H1 (cell line): ENCODE data around the gene CPEB1. TPM values are rescaled to one million over a fixed set of nuclear protein-coding genes. Genes with fewer than 3 reads are reported as not detected.

Source experiments
- CTCF ChIA-PET: fragments of 300-600 bp; sonication (Branson Sonifier 250); formaldehyde crosslinking; loops from one replicate; lab custom pipeline; 2021; ENCODE audit not compliant: partially characterized antibody; lab: Charles Lee
- POLR2A ChIA-PET: fragments of 300-600 bp; sonication (Branson Sonifier 250); formaldehyde crosslinking; loops from one replicate; lab custom pipeline; 2021; ENCODE audit warnings: inconsistent platforms; ENCODE audit not compliant: partially characterized antibody; lab: Charles Lee
- DNase-seq, 2 experiments: peaks; one replicate each; pipeline versions ENCODE4 v3.0.0 to v3.0.0-alpha.2; 2010 to 2022; ENCODE audit warnings: low spot score in 2 of 2, low read depth in 1 of 2, mixed read lengths in 1 of 2
- FAIRE-seq: peaks from 2 replicates; lab custom pipeline; 2011; peaks lifted over from hg19 to GRCh38; lab: Jason Lieb, UNC
- H2AFZ ChIP-seq: 2 replicates; pipeline ENCODE4 v1.8.1; 2012; ENCODE audit warnings: low read length, inconsistent platforms
- H2AK5ac ChIP-seq: 2 replicates; pipeline ENCODE4 v1.6.1; 2013; ENCODE audit warnings: low read depth, low read length
- H2BK120ac ChIP-seq: replicated peaks from 2 replicates; pipeline ENCODE3; 2013; ENCODE audit warnings: low read depth, low read length, inconsistent platforms
- H2BK12ac ChIP-seq: 2 replicates; pipeline ENCODE4 v1.6.1; 2013; ENCODE audit warnings: low read depth, low read length
- H2BK15ac ChIP-seq: 2 replicates; pipeline ENCODE4 v1.6.1; 2013; ENCODE audit warnings: low read length
- H2BK20ac ChIP-seq: 2 replicates; pipeline ENCODE4 v1.6.1; 2013; ENCODE audit warnings: low read length
- H2BK5ac ChIP-seq: 2 replicates; pipeline ENCODE4 v1.6.1; 2013; ENCODE audit warnings: low read depth, low read length
- H3K14ac ChIP-seq: 2 replicates; pipeline ENCODE4 v1.6.1; 2013; ENCODE audit warnings: inconsistent platforms; ENCODE audit not compliant: insufficient read length
- H3K18ac ChIP-seq: 2 replicates; pipeline ENCODE4 v1.6.1; 2013; ENCODE audit warnings: low read length; ENCODE audit errors: extremely low read depth
- H3K23ac ChIP-seq: 2 replicates; pipeline ENCODE4 v1.6.1; 2013; ENCODE audit warnings: inconsistent platforms; ENCODE audit not compliant: insufficient read length
- H3K23me2 ChIP-seq: 2 replicates; pipeline ENCODE4 v1.6.1; 2013; ENCODE audit warnings: low read depth, low read length
- H3K27ac ChIP-seq: 2 replicates; pipeline ENCODE4 v1.6.1; 2011; ENCODE audit warnings: low read depth, low read length, inconsistent platforms
- H3K27me3 ChIP-seq, 4 experiments: replicated peaks in 1 of 4; 1 replicate in 1 of 4; 2 replicates in 3 of 4; pipeline versions ENCODE4 v1.6.1 to v1.8.1; 2011 to 2013; ENCODE audit warnings: low read length in 3 of 4, mild to moderate bottlenecking in 3 of 4, inconsistent platforms in 2 of 4, mixed read lengths in 2 of 4, moderate library complexity in 1 of 4; ENCODE audit not compliant: control insufficient read depth in 3 of 4, insufficient read depth in 3 of 4; ENCODE audit errors: extremely low read depth in 1 of 4
- H3K36me3 ChIP-seq, 4 experiments: 2 replicates each; pipeline versions ENCODE4 v1.6.1 to v1.8.1; 2011 to 2013; ENCODE audit warnings: mild to moderate bottlenecking in 4 of 4, low read length in 3 of 4, moderate library complexity in 2 of 4, control low read depth in 1 of 4, inconsistent platforms in 1 of 4; ENCODE audit not compliant: insufficient read depth in 4 of 4, control insufficient read depth in 2 of 4
- H3K4ac ChIP-seq: replicated peaks from 2 replicates; pipeline ENCODE3; 2013; ENCODE audit warnings: low read length, low read depth, mixed read lengths, inconsistent platforms; ENCODE audit not compliant: insufficient read length
- H3K4me1 ChIP-seq, 4 experiments: replicated peaks in 1 of 4; 1 replicate in 1 of 4; 2 replicates in 3 of 4; pipeline versions ENCODE4 v1.6.1 to v1.8.1; 2011 to 2013; ENCODE audit warnings: low read length in 3 of 4, inconsistent platforms in 2 of 4, mixed read lengths in 1 of 4; ENCODE audit not compliant: insufficient read depth in 4 of 4, control insufficient read depth in 3 of 4
- H3K4me2 ChIP-seq, 2 experiments: 2 replicates each; pipeline versions ENCODE4 v1.6.1 to v1.8.1; 2011 to 2013; ENCODE audit warnings: low read depth in 2 of 2, low read length in 2 of 2, control low read depth in 1 of 2, inconsistent platforms in 1 of 2, mild to moderate bottlenecking in 1 of 2; ENCODE audit not compliant: insufficient read depth in 1 of 2
- H3K4me3 ChIP-seq, 4 experiments: fragments of 200-600, 300-600 bp in 1 of 4; sonication (generic), shearing (Covaris generic), sonication (Bioruptor Twin) in 1 of 4; 2 replicates each; pipeline versions ENCODE4 v1.5.1 to v1.8.1; 2011 to 2016; ENCODE audit warnings: low read length in 4 of 4, low read depth in 3 of 4, control low read depth in 2 of 4, inconsistent platforms in 2 of 4, mild to moderate bottlenecking in 2 of 4, mixed read lengths in 1 of 4, moderate library complexity in 1 of 4; ENCODE audit not compliant: insufficient read depth in 2 of 4; ENCODE audit errors: extremely low read depth in 1 of 4
- H3K56ac ChIP-seq: replicated peaks from 2 replicates; pipeline ENCODE3; 2013; ENCODE audit warnings: low read depth, mild to moderate bottlenecking, mixed read lengths, low read length, inconsistent platforms; ENCODE audit not compliant: insufficient read length
- H3K79me1 ChIP-seq: 2 replicates; pipeline ENCODE4 v1.6.1; 2013; ENCODE audit warnings: low read depth, low read length, control low read depth
- H3K79me2 ChIP-seq, 2 experiments: 2 replicates each; pipeline versions ENCODE4 v1.6.1 to v1.8.1; 2012 to 2013; ENCODE audit warnings: low read length in 2 of 2, mild to moderate bottlenecking in 2 of 2, inconsistent platforms in 1 of 2; ENCODE audit not compliant: insufficient read depth in 2 of 2, control insufficient read depth in 1 of 2
- H3K9ac ChIP-seq, 4 experiments: replicated peaks in 1 of 4; 1 replicate in 1 of 4; 2 replicates in 3 of 4; pipeline versions ENCODE4 v1.6.1 to v1.8.1; 2011 to 2013; ENCODE audit warnings: low read depth in 3 of 4, low read length in 3 of 4, control low read depth in 2 of 4, mild to moderate bottlenecking in 2 of 4, moderate library complexity in 2 of 4, inconsistent platforms in 1 of 4; ENCODE audit errors: extremely low read depth in 1 of 4
- H3K9me3 ChIP-seq, 2 experiments: 2 replicates each; pipeline versions ENCODE4 v1.6.1 to v1.8.1; 2012 to 2013; ENCODE audit warnings: mild to moderate bottlenecking in 2 of 2, moderate library complexity in 2 of 2, control low read depth in 1 of 2, inconsistent platforms in 1 of 2, low read depth in 1 of 2, low read length in 1 of 2, mixed read lengths in 1 of 2; ENCODE audit not compliant: insufficient read depth in 2 of 2
- H4K20me1 ChIP-seq, 2 experiments: replicated peaks in 1 of 2; 2 replicates each; pipeline versions ENCODE3 to v1.8.1; 2011 to 2013; ENCODE audit warnings: inconsistent platforms in 2 of 2, low read length in 2 of 2, mild to moderate bottlenecking in 1 of 2; ENCODE audit not compliant: insufficient read depth in 2 of 2, control insufficient read depth in 1 of 2
- H4K5ac ChIP-seq: 2 replicates; pipeline ENCODE4 v1.6.1; 2013; ENCODE audit warnings: low read length, low read depth, mixed read lengths, inconsistent platforms; ENCODE audit not compliant: insufficient read length
- H4K8ac ChIP-seq: 2 replicates; pipeline ENCODE4 v1.8.0; 2013; ENCODE audit warnings: mild to moderate bottlenecking, moderate library complexity, low read length, inconsistent platforms; ENCODE audit not compliant: insufficient read depth; ENCODE audit errors: extremely low read depth
- H4K91ac ChIP-seq: replicated peaks from 2 replicates; pipeline ENCODE3; 2013; ENCODE audit warnings: low read length, mixed read lengths, inconsistent platforms; ENCODE audit not compliant: insufficient read length
- BCL11A ChIP-seq, 2 experiments: IDR thresholded peaks; one replicate each; pipeline ENCODE4 v1.6.1; 2011; ENCODE audit warnings: low read depth in 2 of 2, low read length in 2 of 2, mild to moderate bottlenecking in 2 of 2
- BRCA1 ChIP-seq: IDR thresholded peaks from 2 replicates; pipeline ENCODE4 v1.6.1; 2012; ENCODE audit warnings: low read depth, low read length, improper control_type of control experiment
- CTBP2 ChIP-seq: IDR thresholded peaks from 2 replicates; pipeline ENCODE4 v1.7.0; 2011; ENCODE audit warnings: borderline replicate concordance, mild to moderate bottlenecking, moderate library complexity, mixed read lengths, low read length; ENCODE audit not compliant: insufficient read depth, insufficient read length
- CTCF ChIP-seq, 3 experiments: IDR thresholded peaks; 1 replicate in 2 of 3; 2 replicates in 1 of 3; pipeline versions ENCODE4 v1.5.1 to v1.6.1; 2011; ENCODE audit warnings: low read length in 3 of 3, mild to moderate bottlenecking in 3 of 3, inconsistent platforms in 2 of 3, low read depth in 1 of 3, moderate library complexity in 1 of 3; ENCODE audit not compliant: insufficient read depth in 1 of 3; ENCODE audit errors: control extremely low read depth in 1 of 3
- EGR1 ChIP-seq: IDR thresholded peaks from 2 replicates; pipeline ENCODE4 v1.6.1; 2011; ENCODE audit warnings: low read depth, low read length, borderline replicate concordance
- MAFK ChIP-seq: IDR thresholded peaks from 2 replicates; pipeline ENCODE4 v1.6.1; 2012; ENCODE audit warnings: low read depth, mild to moderate bottlenecking, improper control_type of control experiment, low read length
- POLR2A ChIP-seq, 2 experiments: IDR thresholded peaks; 1 replicate in 1 of 2; 2 replicates in 1 of 2; pipeline ENCODE4 v1.6.1; 2011; ENCODE audit warnings: low read depth in 2 of 2, low read length in 2 of 2, mild to moderate bottlenecking in 2 of 2; ENCODE audit errors: control extremely low read depth in 1 of 2
- RFX5 ChIP-seq: IDR thresholded peaks from 2 replicates; pipeline ENCODE4 v1.6.1; 2011; ENCODE audit warnings: low read depth, low read length, improper control_type of control experiment, borderline replicate concordance
- SAP30 ChIP-seq: fragments of 300-600 bp; sonication (generic); IDR thresholded peaks from 2 replicates; pipeline ENCODE4 v1.7.1; 2012; ENCODE audit warnings: low read length, moderate library complexity, mild to moderate bottlenecking, inconsistent platforms; ENCODE audit not compliant: insufficient read depth, insufficient replicate concordance
- SP2 ChIP-seq: IDR thresholded peaks from 2 replicates; pipeline ENCODE4 v1.6.1; 2012; ENCODE audit warnings: mild to moderate bottlenecking, low read length, inconsistent platforms
- ZNF274 ChIP-seq: IDR thresholded peaks from 2 replicates; pipeline ENCODE4 v1.7.0; 2012; ENCODE audit warnings: low read length, borderline replicate concordance; ENCODE audit errors: extremely low read depth
- WGBS, 2 experiments: shearing (Covaris generic) in 1 of 2; methylation state at CpG; one replicate each; pipeline versions ENCODE4 v1.1.6 to v1.1.7; 2013 to 2015; ENCODE audit warnings: low lambda C conversion rate in 2 of 2, mixed read lengths in 2 of 2, inconsistent platforms in 1 of 2, low coverage in 1 of 2, missing lambda C conversion rate in 1 of 2; ENCODE audit not compliant: insufficient replicate concordance in 2 of 2, insufficient coverage in 1 of 2, insufficient read length in 1 of 2; ENCODE audit errors: extremely low coverage in 1 of 2, missing lambda C conversion rate in 1 of 2; 5-methylcytosine and 5-hydroxymethylcytosine counted together
- polyA plus RNA-seq, 7 experiments: library from polyadenylated mRNA; depleted of rRNA in 3 of 7; stranded (reverse) in 5 of 7; unstranded in 2 of 7; fragments of >200 nt in 5 of 7; fragments of 200-250 nt in 2 of 7; gene quantifications; 1 replicate in 5 of 7; 2 replicates in 1 of 7; 4 replicates in 1 of 7; pipeline versions ENCODE4 v1.2.1 to v1.2.3, GENCODE V29; 2011 to 2013; ENCODE audit warnings: missing spikeins in 2 of 7, mixed read lengths in 2 of 7
- total RNA-seq: library from RNA; stranded (reverse); fragmentation: NEBNext Ultra II Directional; extraction: Animal tissue kit (Norgen Biotek cat#: 25700); gene quantifications from 2 replicates; pipeline ENCODE4 v1.2.1, GENCODE V29; 2021

The CPEB1 gene
- total and polyA plus RNA-seq, 2 of the 8 experiments (the other 6 are each of a cell fraction or from before 2014, with no cell fraction given): 4.4 to 4.5 TPM

- peaks cover 2 to 10% (median 5%) of the 10 kb centered on the region in 4 experiments; a peak in 5 of 7 replicates for H3K4me1 ChIP-seq
- H3K27me3 ChIP-seq: no peaks in the 10 kb centered on the region
- POLR2A ChIA-PET: interaction anchor here (2.7 to 8.3 kb wide), 2 partner anchors 10 to 38 kb away, joined by 7 to 79 read pairs; no protein-coding TSS in a partner anchor
- FAIRE-seq (no peak), DNase-seq (no peak)
- no peak overlapping the region for H4K5ac ChIP-seq
- H4K8ac ChIP-seq: no peak overlapping the region
- peaks cover 19 to 27% of the 10 kb centered on the region in 2 experiments for H4K20me1 ChIP-seq
- H2BK20ac ChIP-seq: no peak overlapping the region
- no peak overlapping the region for H2BK12ac ChIP-seq
- H2AFZ ChIP-seq: no peak overlapping the region
- CTCF ChIA-PET: interaction anchor here (1.1 kb wide), 1 partner anchor 217 kb away, joined by 3 read pairs; no protein-coding TSS in a partner anchor
- no peak overlapping the region for H3K4me3 ChIP-seq
- H3K79me1 ChIP-seq: 0 out of 2 replicates have a peak, but pooled peaks cover 5% of the 10 kb centered on the region
- H2BK120ac ChIP-seq: no peak overlapping the region
- H2AK5ac ChIP-seq: no peak overlapping the region
- no peak overlapping the region for H3K4ac ChIP-seq
- peaks cover 4% of the 10 kb centered on the region; the same call in 1 of the 2 replicates for H3K23me2 ChIP-seq
- no peak overlapping the region for H2BK5ac ChIP-seq
- H3K14ac ChIP-seq: no peak overlapping the region
- no peaks in the 10 kb centered on the region for H3K9me3 ChIP-seq
- H3K79me2 ChIP-seq: peaks cover 3 to 21% of the 10 kb centered on the region in 2 experiments; a peak in 3 of 4 replicates
- no peak overlapping the region for H3K18ac ChIP-seq
- H3K36me3 ChIP-seq: peaks cover 27 to 49% (median 41%) of the 10 kb centered on the region in 4 experiments
- H3K9ac ChIP-seq: no peak overlapping the region
- WGBS, 2 experiments: 97% methylated on average over 3 of the region's 3 CpGs; no CpG with 5 or more reads in 1 of the 2 experiments
- H3K56ac ChIP-seq: no peak overlapping the region
- H3K4me2 ChIP-seq: no peak overlapping the region
- no peak overlapping the region for H2BK15ac ChIP-seq
- H4K91ac ChIP-seq: no peak overlapping the region
- no peak overlapping the region for H3K23ac ChIP-seq
- no peak overlapping the region for H3K27ac ChIP-seq
- TF ChIP-seq CTBP2 (no peak), EGR1 (no peak), BCL11A (IDR thresholded peaks at IDR 0.05; ENCODE audit: low read depth in 2 of 2, low read length in 2 of 2) (no peak), POLR2A (IDR thresholded peaks at IDR 0.05; ENCODE audit: control extremely low read depth in 1 of 2, low read depth in 2 of 2, low read length in 2 of 2) (no peak), ZNF274 (no peak), SP2 (no peak), CTCF (IDR thresholded peaks at IDR 0.05; ENCODE audit: control extremely low read depth in 1 of 3, insufficient read depth in 1 of 3, low read depth in 1 of 3, low read length in 3 of 3) (no peak), MAFK (no peak), SAP30 (no peak), RFX5 (no peak), BRCA1 (no peak)
Observed at GRCh38 chr15:82533801-82534200, 113.4 kb downstream of the CPEB1 start.
